Lower lobe of right lung (tissue), 2 donors: Measurements from ENCODE around the gene KSR2. TPM values are rescaled to one million over a fixed set of nuclear protein-coding genes. Genes with fewer than 3 reads are reported as not detected.

Source experiments
- ATAC-seq, 2 donors: fragments of 200-7000 bp; cut with Tn5 transposase; one replicate each; pipeline ENCODE4 v1.9.1; 2020 to 2022; ENCODE audit warnings: mild to moderate bottlenecking in 2 of 2, moderate library complexity in 2 of 2
- DNase-seq: peaks from one replicate; pipeline ENCODE4 v3.0.0-alpha.2; 2020
- H3K27ac ChIP-seq: fragments of 200-600 bp; one replicate; pipeline ENCODE4 v1.8.0; 2022
- H3K27me3 ChIP-seq: fragments of 200-600 bp; one replicate; pipeline ENCODE4 v1.8.0; 2022; ENCODE audit warnings: low read depth
- H3K36me3 ChIP-seq: fragments of 200-600 bp; one replicate; pipeline ENCODE4 v1.8.0; 2022; ENCODE audit warnings: mild to moderate bottlenecking
- H3K4me1 ChIP-seq: fragments of 200-600 bp; one replicate; pipeline ENCODE4 v1.8.0; 2022
- H3K4me3 ChIP-seq: fragments of 200-600 bp; one replicate; pipeline ENCODE4 v1.8.0; 2022; ENCODE audit warnings: mild to moderate bottlenecking
- H3K9me3 ChIP-seq: fragments of 200-600 bp; one replicate; pipeline ENCODE4 v1.8.0; 2022
- intact Hi-C: fragments of 100-400 bp; cut with DNase I; formaldehyde crosslinking; loops from one replicate; pipeline ENCODE4 v1.11.0; 2022
- total RNA-seq: library from RNA; stranded (reverse); fragmentation: NEBNext Ultra II Directional; extraction: Animal tissue kit (Norgen Biotek cat#: 25700); gene quantifications from one replicate; pipeline ENCODE4 v1.2.1, GENCODE V29; 2021
- TF ChIP-seq, protein P1 (sequence below): fragments of 200-600 bp; IDR thresholded peaks from one replicate; pipeline ENCODE4 v1.8.0; 2022; ENCODE audit warnings: antibody characterized with exemption, mild to moderate bottlenecking
- donor health status: DM: no; HTN: yes; CAD: no; lungs with severe emphysema.

Gene KSR2
- total RNA-seq, 1 donor from 2014 or later, result 1.0 TPM

DNA sequence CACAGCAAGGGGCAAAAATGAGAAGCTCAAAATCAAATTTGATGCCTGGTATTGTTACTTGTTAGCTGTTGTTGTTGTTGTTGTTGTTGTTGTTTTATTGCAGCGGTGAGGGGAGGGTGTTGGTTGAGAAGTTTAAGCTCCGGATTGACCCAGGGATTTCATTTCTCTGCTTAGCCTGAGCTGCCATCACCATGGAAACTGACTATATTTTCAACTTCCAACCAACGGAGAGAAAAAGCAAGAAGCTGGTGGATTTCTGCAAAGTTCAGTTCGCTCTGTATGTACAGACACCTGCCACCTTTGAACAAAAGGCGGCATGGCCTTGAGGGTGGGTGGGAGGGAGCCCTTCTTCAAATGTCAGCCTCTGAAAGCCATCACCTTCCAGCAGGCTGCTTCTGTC is 412.9 kb downstream of the KSR2 start:
- TF ChIP-seq, protein P1, sequence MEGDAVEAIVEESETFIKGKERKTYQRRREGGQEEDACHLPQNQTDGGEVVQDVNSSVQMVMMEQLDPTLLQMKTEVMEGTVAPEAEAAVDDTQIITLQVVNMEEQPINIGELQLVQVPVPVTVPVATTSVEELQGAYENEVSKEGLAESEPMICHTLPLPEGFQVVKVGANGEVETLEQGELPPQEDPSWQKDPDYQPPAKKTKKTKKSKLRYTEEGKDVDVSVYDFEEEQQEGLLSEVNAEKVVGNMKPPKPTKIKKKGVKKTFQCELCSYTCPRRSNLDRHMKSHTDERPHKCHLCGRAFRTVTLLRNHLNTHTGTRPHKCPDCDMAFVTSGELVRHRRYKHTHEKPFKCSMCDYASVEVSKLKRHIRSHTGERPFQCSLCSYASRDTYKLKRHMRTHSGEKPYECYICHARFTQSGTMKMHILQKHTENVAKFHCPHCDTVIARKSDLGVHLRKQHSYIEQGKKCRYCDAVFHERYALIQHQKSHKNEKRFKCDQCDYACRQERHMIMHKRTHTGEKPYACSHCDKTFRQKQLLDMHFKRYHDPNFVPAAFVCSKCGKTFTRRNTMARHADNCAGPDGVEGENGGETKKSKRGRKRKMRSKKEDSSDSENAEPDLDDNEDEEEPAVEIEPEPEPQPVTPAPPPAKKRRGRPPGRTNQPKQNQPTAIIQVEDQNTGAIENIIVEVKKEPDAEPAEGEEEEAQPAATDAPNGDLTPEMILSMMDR, result no peak
- Histone ChIP-seq H3K4me1 (no peaks in the 10 kb centered on the region), H3K9me3 (no peaks in the 10 kb centered on the region), H3K27me3 (no peaks in the 10 kb centered on the region), H3K27ac (no peak overlapping the region), H3K36me3 (no peaks in the 10 kb centered on the region), H3K4me3 (no peak overlapping the region)
- ATAC-seq (no peak), DNase-seq (no peak)
- intact Hi-C loops, result no loop called here

DNA sequence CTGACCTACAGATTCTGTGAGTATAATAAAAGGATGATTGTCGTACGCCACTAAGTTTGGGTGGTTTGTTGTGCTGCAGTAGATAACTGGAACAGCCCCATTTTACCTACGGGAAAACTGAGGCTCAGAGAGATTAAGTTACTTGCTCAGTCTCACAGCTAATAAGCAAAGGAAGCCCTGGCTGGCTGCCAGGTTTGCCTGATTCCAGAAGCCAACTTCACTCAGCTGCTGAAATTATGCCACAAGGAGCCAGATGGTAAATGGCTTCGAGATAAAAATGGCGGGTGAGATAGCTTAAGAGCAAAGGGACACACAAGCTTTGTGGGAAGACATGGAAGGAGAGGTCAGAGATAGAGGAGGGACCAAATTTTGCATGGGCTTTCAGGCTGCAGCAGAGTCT is 415.8 kb downstream of the KSR2 start:
- no peak overlapping the region for H3K4me3 ChIP-seq
- intact Hi-C loops, result no loop called here
- H3K4me1 ChIP-seq, result no peaks in the 10 kb centered on the region
- ATAC-seq (no peak), DNase-seq (no peak)
- TF ChIP-seq, protein P1, result no peak
- H3K9me3 ChIP-seq, result no peaks in the 10 kb centered on the region
- H3K27me3 ChIP-seq, result no peaks in the 10 kb centered on the region
- no peaks in the 10 kb centered on the region for H3K36me3 ChIP-seq
- H3K27ac ChIP-seq, result no peak overlapping the region

DNA sequence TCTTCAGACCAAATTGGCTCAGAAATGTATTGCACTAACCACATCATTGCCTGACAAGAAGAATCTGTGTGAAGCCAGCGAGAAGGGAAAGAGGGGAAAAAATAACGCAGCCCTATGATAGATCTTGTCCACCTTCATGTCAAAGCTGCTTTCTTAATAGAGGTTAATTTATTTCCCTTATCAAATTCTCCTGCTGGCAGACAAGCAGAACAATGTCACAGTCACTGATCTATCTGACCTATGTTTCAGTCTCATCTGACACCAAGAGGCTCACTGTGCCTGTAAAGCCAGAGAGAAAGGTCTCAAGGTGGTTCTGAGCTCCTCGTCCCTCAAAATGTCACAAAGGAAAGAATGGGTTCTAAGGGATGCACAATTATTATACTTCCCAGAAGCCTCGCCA is 417.1 kb downstream of the KSR2 start:
- ATAC-seq (no peak), DNase-seq (no peak)
- intact Hi-C loops, result no loop called here
- Histone ChIP-seq H3K9me3 (no peaks in the 10 kb centered on the region), H3K36me3 (no peaks in the 10 kb centered on the region), H3K4me3 (no peak overlapping the region), H3K27ac (no peak overlapping the region), H3K27me3 (no peaks in the 10 kb centered on the region), H3K4me1 (no peaks in the 10 kb centered on the region)
- TF ChIP-seq, protein P1, result no peak

DNA sequence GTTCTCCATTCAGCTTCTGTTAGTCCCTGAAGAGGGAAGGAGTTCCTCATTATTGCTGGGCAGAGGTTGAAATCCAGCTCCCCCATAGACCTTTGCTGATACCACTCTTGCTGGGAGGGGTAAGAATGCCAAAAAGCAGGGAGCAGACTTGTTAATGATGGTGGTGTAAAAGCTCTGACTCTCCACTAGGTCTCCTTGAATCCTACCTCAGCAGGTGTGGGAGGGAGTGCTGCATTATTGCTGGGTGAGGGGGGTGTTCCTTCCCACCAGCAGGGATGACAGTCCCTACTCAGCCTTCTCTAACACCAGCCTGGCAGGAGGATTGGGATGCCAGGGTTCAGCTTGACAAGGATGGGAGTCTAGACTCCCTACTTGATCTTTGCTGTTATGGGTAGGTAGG is 421.6 kb downstream of the KSR2 start:
- intact Hi-C loops, result no loop called here

DNA sequence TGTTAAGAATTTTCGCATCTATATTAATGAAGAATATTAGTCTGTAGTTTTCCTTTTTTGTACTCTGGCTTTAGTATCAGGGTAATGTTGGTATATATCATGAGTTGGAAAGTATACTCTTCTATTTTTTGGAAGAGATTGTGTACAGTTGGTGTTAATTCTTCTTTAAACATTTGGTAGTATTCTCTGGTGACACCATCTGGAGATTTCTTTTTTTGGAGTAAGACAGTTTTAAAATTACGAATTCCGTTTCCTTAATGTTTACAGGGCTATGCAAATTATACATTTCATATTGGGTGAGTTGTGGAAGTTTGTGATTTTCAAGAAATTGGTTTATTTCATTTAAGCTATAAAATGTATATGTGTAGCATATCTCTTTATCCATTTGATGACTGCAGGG is 423.6 kb downstream of the KSR2 start:
- Histone ChIP-seq H3K4me1 (no peaks in the 10 kb centered on the region), H3K27ac (no peak overlapping the region), H3K9me3 (no peaks in the 10 kb centered on the region), H3K27me3 (no peaks in the 10 kb centered on the region), H3K36me3 (no peaks in the 10 kb centered on the region), H3K4me3 (no peak overlapping the region)
- TF ChIP-seq, protein P1, result no peak
- no peak for ATAC-seq
- intact Hi-C loops, result no loop called here
- DNase-seq, result no peak

More for the DNA sequence above, 421.6 kb downstream of the KSR2 start:
- Histone ChIP-seq H3K27ac (no peak overlapping the region), H3K4me1 (no peaks in the 10 kb centered on the region), H3K27me3 (no peaks in the 10 kb centered on the region), H3K4me3 (no peak overlapping the region), H3K36me3 (no peaks in the 10 kb centered on the region), H3K9me3 (no peaks in the 10 kb centered on the region)
- DNase-seq (no peak), ATAC-seq (no peak)
- TF ChIP-seq, protein P1, result no peak

DNA sequence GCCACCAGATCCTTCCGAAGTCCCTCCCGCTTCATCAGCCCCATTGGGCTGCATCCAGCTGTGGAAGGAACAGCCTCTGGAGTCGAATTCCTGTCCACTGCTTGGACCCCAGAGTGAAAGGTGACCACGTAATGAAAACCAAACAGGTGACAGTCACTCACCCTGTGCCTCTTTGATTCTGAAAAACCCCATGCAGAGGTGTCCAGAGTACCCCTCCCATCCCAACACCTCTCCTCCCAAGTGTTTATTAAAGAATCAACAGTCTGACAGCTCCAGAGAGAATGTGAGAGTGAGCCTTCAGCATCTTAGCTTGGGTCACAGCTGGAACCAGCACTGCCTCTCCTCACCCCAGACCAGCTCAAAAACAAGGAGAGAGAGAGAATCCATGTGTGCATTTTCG is 428.8 kb downstream of the KSR2 start:
- Histone ChIP-seq H3K27ac (no peak overlapping the region), H3K36me3 (no peaks in the 10 kb centered on the region), H3K9me3 (no peaks in the 10 kb centered on the region), H3K4me3 (no peak overlapping the region), H3K4me1 (no peaks in the 10 kb centered on the region), H3K27me3 (no peaks in the 10 kb centered on the region)
- ATAC-seq (no peak), DNase-seq (no peak)
- TF ChIP-seq, protein P1, result no peak
- intact Hi-C loops, result no loop called here
